SK-N-SH (cell line): ENCODE data around the gene CRB2.

ENCODE experiments used
- CHD2 ChIP-seq: fragments of 150-350 bp; IDR thresholded peaks from 2 replicates; pipeline ENCODE4 v1.6.1; 2018; ENCODE audit warnings: low read length; ENCODE audit not compliant: partially characterized antibody
- FOXM1 ChIP-seq: IDR thresholded peaks from 2 replicates; pipeline ENCODE4 v1.4.0; 2012; ENCODE audit warnings: low read depth, mild to moderate bottlenecking
- NRF1 ChIP-seq: IDR thresholded peaks from 2 replicates; pipeline ENCODE4 v1.6.1; 2012; ENCODE audit warnings: low read depth, mild to moderate bottlenecking, low read length
- TF ChIP-seq, protein P1 (sequence below): fragments of 200-600 bp; sonication (generic); IDR thresholded peaks from 2 replicates; pipeline ENCODE4 v1.6.1; 2017; ENCODE audit warnings: antibody characterized with exemption, mild to moderate bottlenecking, moderate library complexity
- TF ChIP-seq, protein P2 (sequence below): IDR thresholded peaks from 2 replicates; pipeline ENCODE4 v1.4.0; 2012; ENCODE audit warnings: low read depth

DNA sequence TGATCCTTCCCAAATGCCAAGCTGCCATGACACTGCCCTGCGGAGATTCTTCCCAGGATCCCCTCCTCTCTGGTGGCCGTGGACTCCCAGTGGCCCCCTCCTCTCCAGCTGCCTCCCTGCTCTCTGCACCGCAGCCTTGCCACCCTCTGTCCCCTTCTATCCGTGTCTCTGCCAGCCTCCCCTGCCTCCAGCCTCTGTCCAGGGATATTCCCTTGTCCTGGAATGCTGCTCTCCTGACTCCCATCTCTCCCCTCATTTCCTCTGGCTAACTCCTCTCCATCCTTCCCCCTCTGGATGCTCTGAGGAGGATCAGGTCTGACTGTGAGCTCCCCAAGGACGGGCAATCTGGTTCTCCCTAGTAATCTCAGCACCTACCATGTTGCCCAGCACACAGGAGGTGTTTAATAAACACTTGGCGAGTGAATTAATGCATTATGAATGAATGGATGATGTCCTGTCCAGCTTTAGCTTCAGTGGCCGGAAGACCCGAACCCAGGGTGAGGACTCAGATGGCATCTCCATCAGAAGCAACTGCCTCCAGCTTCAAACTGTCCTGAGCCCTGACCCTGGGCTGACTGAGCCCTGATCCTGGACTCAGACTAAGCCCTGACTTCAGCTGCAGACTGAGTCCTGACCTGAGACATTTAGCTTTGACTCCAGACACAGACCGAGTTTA lies 7.5 kb upstream of the CRB2 start:
- TF ChIP-seq NRF1 (no peak), CHD2 (no peak), FOXM1 (no peak)
- TF ChIP-seq, protein P1, sequence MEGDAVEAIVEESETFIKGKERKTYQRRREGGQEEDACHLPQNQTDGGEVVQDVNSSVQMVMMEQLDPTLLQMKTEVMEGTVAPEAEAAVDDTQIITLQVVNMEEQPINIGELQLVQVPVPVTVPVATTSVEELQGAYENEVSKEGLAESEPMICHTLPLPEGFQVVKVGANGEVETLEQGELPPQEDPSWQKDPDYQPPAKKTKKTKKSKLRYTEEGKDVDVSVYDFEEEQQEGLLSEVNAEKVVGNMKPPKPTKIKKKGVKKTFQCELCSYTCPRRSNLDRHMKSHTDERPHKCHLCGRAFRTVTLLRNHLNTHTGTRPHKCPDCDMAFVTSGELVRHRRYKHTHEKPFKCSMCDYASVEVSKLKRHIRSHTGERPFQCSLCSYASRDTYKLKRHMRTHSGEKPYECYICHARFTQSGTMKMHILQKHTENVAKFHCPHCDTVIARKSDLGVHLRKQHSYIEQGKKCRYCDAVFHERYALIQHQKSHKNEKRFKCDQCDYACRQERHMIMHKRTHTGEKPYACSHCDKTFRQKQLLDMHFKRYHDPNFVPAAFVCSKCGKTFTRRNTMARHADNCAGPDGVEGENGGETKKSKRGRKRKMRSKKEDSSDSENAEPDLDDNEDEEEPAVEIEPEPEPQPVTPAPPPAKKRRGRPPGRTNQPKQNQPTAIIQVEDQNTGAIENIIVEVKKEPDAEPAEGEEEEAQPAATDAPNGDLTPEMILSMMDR, result no peak
- TF ChIP-seq, protein P2, sequence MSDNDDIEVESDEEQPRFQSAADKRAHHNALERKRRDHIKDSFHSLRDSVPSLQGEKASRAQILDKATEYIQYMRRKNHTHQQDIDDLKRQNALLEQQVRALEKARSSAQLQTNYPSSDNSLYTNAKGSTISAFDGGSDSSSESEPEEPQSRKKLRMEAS, result no peak
